Natural killer cell (primary cell): Measurements from ENCODE around the gene LIPH. TPM values are rescaled to one million over a fixed set of nuclear protein-coding genes. Genes with fewer than 3 reads are reported as not detected.

Experiments used
- ATAC-seq, 3 donors: fragments of 150-1000 bp in 2 of 3; fragments of 200-7000 bp in 1 of 3; cut with Tn5 transposase; 1 replicate in 1 of 3; 2 replicates in 2 of 3; pipeline ENCODE4 v1.10.0; 2021; ENCODE audit warnings: mild to moderate bottlenecking in 2 of 3, moderate library complexity in 2 of 3
- DNase-seq, 2 donors: peaks; one replicate each; pipeline versions ENCODE4 v3.0.0 to v3.0.0-alpha.2; 2013 to 2021; ENCODE audit warnings: mixed read lengths in 1 of 2
- H3K27ac ChIP-seq: one replicate; pipeline ENCODE4 v1.5.1; 2013; ENCODE audit warnings: mild to moderate bottlenecking, low read length
- H3K27me3 ChIP-seq: one replicate; pipeline ENCODE4 v1.6.1; 2013; ENCODE audit warnings: low read length; ENCODE audit not compliant: control insufficient read depth, insufficient read depth
- H3K36me3 ChIP-seq: one replicate; pipeline ENCODE4 v1.6.1; 2013; ENCODE audit warnings: low read length; ENCODE audit not compliant: control insufficient read depth, insufficient read depth
- H3K4me1 ChIP-seq: one replicate; pipeline ENCODE4 v1.6.1; 2013; ENCODE audit warnings: low read length; ENCODE audit not compliant: control insufficient read depth, insufficient read depth
- H3K4me3 ChIP-seq: one replicate; pipeline ENCODE4 v1.5.1; 2013; ENCODE audit warnings: low read length
- H3K9me3 ChIP-seq: one replicate; pipeline ENCODE4 v1.6.1; 2013; ENCODE audit warnings: low read length; ENCODE audit not compliant: control insufficient read depth, insufficient read depth
- H3K27ac Mint-ChIP-seq, 2 donors: one replicate each; pipeline ENCODE4 v1.8.0; 2022; ENCODE audit warnings: mild to moderate bottlenecking in 2 of 2, mixed read lengths in 2 of 2, moderate library complexity in 1 of 2
- H3K27me3 Mint-ChIP-seq, 2 donors: one replicate each; pipeline ENCODE4 v1.8.0; 2022; ENCODE audit warnings: low read depth in 2 of 2, mixed read lengths in 2 of 2
- H3K36me3 Mint-ChIP-seq: one replicate; pipeline ENCODE4 v1.8.0; 2022; ENCODE audit warnings: mixed read lengths
- H3K4me1 Mint-ChIP-seq, 2 donors: one replicate each; pipeline ENCODE4 v1.8.0; 2022; ENCODE audit warnings: mixed read lengths in 2 of 2
- H3K4me3 Mint-ChIP-seq: one replicate; pipeline ENCODE4 v1.8.0; 2022; ENCODE audit warnings: mild to moderate bottlenecking, moderate library complexity, mixed read lengths
- H3K9me3 Mint-ChIP-seq, 2 donors: one replicate each; pipeline ENCODE4 v1.8.0; 2022; ENCODE audit warnings: mixed read lengths in 2 of 2
- WGBS: methylation state at CpG from one replicate; pipeline ENCODE4 v1.1.7; 2013; ENCODE audit warnings: missing lambda C conversion rate; ENCODE audit not compliant: insufficient coverage; 5-methylcytosine and 5-hydroxymethylcytosine counted together
- intact Hi-C: fragments of 100-400 bp; cut with micrococcal nuclease; formaldehyde crosslinking; loops from one replicate; pipeline ENCODE4 v1.14.2; 2022
- total RNA-seq, 4 donors: library from RNA; stranded (reverse); fragments of 120-200 nt in 1 of 4; gene quantifications; one replicate each; pipeline versions ENCODE4 v1.2.3 to v1.2.4, GENCODE V29; 2013 to 2022
- TF ChIP-seq, protein P1 (sequence below): fragments of 200-600 bp; IDR thresholded peaks from one replicate; pipeline ENCODE4 v1.8.0; 2022; ENCODE audit warnings: antibody characterized with exemption

Gene LIPH
- total RNA-seq, 3 donors from 2014 or later (not counting 1 experiment from before 2014, with no cell fraction given) = 0.09 to 0.16 TPM; not detected in 1

DNA sequence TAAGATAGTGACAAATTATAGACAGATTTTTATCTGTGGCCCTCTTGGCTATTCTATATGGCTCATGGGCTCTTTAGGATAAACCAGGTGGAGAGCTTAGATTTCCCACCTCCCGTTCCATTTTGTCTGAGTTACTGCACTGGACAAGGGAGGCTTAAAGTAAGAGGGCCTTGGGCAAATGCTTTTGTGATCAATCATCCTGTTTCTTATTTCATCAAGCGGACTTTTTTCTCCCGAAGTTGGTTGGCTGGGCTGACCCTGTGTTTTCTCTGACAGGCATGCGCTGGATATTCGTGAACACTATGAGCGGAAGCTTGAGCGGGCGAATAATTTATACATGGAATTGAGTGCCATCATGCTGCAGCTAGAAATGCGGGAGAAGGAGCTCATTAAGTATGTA is 86.9 kb downstream of the LIPH start:
- TF ChIP-seq, protein P1, sequence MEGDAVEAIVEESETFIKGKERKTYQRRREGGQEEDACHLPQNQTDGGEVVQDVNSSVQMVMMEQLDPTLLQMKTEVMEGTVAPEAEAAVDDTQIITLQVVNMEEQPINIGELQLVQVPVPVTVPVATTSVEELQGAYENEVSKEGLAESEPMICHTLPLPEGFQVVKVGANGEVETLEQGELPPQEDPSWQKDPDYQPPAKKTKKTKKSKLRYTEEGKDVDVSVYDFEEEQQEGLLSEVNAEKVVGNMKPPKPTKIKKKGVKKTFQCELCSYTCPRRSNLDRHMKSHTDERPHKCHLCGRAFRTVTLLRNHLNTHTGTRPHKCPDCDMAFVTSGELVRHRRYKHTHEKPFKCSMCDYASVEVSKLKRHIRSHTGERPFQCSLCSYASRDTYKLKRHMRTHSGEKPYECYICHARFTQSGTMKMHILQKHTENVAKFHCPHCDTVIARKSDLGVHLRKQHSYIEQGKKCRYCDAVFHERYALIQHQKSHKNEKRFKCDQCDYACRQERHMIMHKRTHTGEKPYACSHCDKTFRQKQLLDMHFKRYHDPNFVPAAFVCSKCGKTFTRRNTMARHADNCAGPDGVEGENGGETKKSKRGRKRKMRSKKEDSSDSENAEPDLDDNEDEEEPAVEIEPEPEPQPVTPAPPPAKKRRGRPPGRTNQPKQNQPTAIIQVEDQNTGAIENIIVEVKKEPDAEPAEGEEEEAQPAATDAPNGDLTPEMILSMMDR = no peak

GRCh38 chr3:185460719-185461350 is 91.6 kb downstream of the LIPH start:
- Histone ChIP-seq H3K9me3 (no peaks in the 10 kb centered on the region), H3K4me3 (no peak overlapping the region), H3K4me1 (no peaks in the 10 kb centered on the region), H3K27ac (no peak overlapping the region), H3K36me3 (no peaks in the 10 kb centered on the region), H3K27me3 (no peaks in the 10 kb centered on the region)
- DNase-seq (no peak), ATAC-seq (no peak)
- intact Hi-C loops = no loop called here
- H3K9me3 Mint-ChIP-seq = no peaks in the 10 kb centered on the region
- no peaks in the 10 kb centered on the region for H3K4me1 Mint-ChIP-seq
- 82% methylated on average over 4 of the region's 6 CpGs for WGBS
- H3K27ac Mint-ChIP-seq = no peak overlapping the region
- H3K4me3 Mint-ChIP-seq = no peak overlapping the region
- H3K27me3 Mint-ChIP-seq = no peaks in the 10 kb centered on the region
- H3K36me3 Mint-ChIP-seq = no peaks in the 10 kb centered on the region
- TF ChIP-seq, protein P1 = no peak

More for the DNA sequence above, 86.9 kb downstream of the LIPH start:
- intact Hi-C loops = no loop called here
- no peaks in the 10 kb centered on the region for H3K27me3 ChIP-seq
- H3K27ac Mint-ChIP-seq = no peak overlapping the region
- no peaks in the 10 kb centered on the region for H3K4me1 ChIP-seq
- no peak overlapping the region for H3K4me3 Mint-ChIP-seq
- H3K27me3 Mint-ChIP-seq = no peaks in the 10 kb centered on the region
- H3K4me1 Mint-ChIP-seq = no peaks in the 10 kb centered on the region
- no peak for DNase-seq
- H3K4me3 ChIP-seq = no peak overlapping the region
- H3K36me3 ChIP-seq = no peaks in the 10 kb centered on the region
- H3K36me3 Mint-ChIP-seq = no peaks in the 10 kb centered on the region
- over 99% methylated on average over 9 of the region's 9 CpGs for whole genome bisulfite sequencing
- H3K27ac ChIP-seq = no peak overlapping the region
- no peaks in the 10 kb centered on the region for H3K9me3 Mint-ChIP-seq
- ATAC-seq = no peak
- H3K9me3 ChIP-seq = no peaks in the 10 kb centered on the region

DNA sequence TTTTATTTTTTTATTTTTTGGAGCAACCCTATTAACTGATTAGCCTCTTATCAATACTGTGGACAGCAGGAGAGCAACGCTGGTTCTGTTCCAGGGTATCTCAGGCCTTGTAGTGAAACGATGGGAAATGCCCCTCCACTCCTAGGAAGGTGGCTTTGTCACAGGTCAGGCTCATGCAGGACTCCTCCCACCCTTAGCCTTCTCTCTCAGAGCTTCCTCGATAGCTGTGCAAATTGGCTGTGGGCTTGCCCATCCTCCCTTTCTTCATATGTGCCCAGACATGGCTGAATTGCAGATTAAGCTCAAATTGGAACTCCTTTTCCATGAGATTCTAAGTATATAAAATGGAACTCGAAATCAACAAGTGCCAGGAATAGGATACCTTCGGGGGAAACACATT is 92.1 kb downstream of the LIPH start:
- H3K4me1 ChIP-seq = no peaks in the 10 kb centered on the region
- ATAC-seq (no peak), DNase-seq (no peak)
- 84% methylated on average over 5 of the region's 5 CpGs for WGBS
- TF ChIP-seq, protein P1 = no peak
- Mint-ChIP-seq H3K27ac (no peak overlapping the region), H3K4me3 (no peak overlapping the region), H3K9me3 (no peaks in the 10 kb centered on the region), H3K36me3 (no peaks in the 10 kb centered on the region), H3K4me1 (no peaks in the 10 kb centered on the region), H3K27me3 (no peaks in the 10 kb centered on the region)
- H3K27ac ChIP-seq = no peak overlapping the region
- no peaks in the 10 kb centered on the region for H3K9me3 ChIP-seq
- intact Hi-C loops = no loop called here
- no peak overlapping the region for H3K4me3 ChIP-seq
- no peaks in the 10 kb centered on the region for H3K36me3 ChIP-seq
- H3K27me3 ChIP-seq = no peaks in the 10 kb centered on the region

DNA sequence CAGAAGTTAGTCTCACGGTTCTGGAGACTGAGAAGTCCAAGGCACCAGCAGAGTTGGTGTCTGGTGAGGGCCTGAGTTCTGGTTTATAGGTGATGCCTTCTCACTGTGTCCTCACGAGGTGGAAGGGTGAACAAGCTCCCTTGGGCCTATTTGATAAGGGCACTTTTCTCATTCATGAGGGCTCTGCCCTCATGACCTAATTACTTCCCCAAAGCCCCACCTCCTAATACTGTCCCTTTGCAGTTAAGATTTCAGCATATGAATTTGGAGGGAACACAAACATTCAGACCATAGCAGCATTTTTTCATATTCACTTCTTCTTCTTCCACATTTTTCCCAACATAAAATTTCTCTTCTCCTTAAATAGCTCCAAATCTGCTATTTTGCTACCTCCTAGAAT is 95.0 kb downstream of the LIPH start:
- H3K9me3 ChIP-seq = no peaks in the 10 kb centered on the region
- no peaks in the 10 kb centered on the region for H3K4me1 Mint-ChIP-seq
- H3K27ac ChIP-seq = no peak overlapping the region
- H3K4me3 ChIP-seq = no peak overlapping the region
- no peak overlapping the region for H3K27ac Mint-ChIP-seq
- H3K27me3 Mint-ChIP-seq = no peaks in the 10 kb centered on the region
- no peaks in the 10 kb centered on the region for H3K4me1 ChIP-seq
- H3K36me3 Mint-ChIP-seq = no peaks in the 10 kb centered on the region
- H3K36me3 ChIP-seq = no peaks in the 10 kb centered on the region
- intact Hi-C loops = no loop called here
- ATAC-seq = no peak
- H3K27me3 ChIP-seq = no peaks in the 10 kb centered on the region
- DNase-seq = no peak
- 79% methylated on average over 2 of the region's 2 CpGs for WGBS
- TF ChIP-seq, protein P1 = no peak
- no peaks in the 10 kb centered on the region for H3K9me3 Mint-ChIP-seq
- no peak overlapping the region for H3K4me3 Mint-ChIP-seq
